Skin of body (tissue), 2 donors: ENCODE measurements around the gene ABHD1. TPM values are rescaled to one million over a fixed set of nuclear protein-coding genes. Genes with fewer than 3 reads are reported as not detected.

Experiments
- DNase-seq: peaks from one replicate; lab custom pipeline; 2025; lab: John Stamatoyannopoulos, UW
- total RNA-seq: library from RNA; depleted of rRNA; stranded (reverse); fragments of >200 nt; gene quantifications from one replicate; pipeline ENCODE4 v1.2.3, GENCODE V29; 2014

Gene ABHD1
- total RNA-seq, 1 donor from 2014 or later, result 0.10 TPM

DNA sequence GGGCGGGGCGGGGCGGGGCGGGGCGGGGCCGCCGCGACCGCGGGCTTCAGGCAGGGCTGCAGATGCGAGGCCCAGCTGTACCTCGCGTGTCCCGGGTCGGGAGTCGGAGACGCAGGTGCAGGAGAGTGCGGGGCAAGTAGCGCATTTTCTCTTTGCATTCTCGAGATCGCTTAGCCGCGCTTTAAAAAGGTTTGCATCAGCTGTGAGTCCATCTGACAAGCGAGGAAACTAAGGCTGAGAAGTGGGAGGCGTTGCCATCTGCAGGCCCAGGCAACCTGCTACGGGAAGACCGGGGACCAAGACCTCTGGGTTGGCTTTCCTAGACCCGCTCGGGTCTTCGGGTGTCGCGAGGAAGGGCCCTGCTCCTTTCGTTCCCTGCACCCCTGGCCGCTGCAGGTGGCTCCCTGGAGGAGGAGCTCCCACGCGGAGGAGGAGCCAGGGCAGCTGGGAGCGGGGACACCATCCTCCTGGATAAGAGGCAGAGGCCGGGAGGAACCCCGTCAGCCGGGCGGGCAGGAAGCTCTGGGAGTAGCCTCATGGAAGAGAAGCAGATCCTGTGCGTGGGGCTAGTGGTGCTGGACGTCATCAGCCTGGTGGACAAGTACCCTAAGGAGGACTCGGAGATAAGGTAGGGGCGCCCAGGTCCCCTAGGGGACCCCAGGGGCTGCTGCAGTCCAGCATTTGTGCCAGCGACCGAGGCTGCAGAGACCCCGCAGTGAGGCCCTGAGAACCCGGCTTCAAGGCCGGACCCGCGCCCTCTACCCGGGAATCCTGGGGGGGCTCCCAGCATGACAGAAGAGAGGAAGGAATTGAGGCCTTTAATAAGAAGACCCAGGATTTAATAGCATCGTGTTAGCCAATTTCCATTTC lies 36.7 kb upstream of the ABHD1 start, which contains the start of gene KHK:
Gene KHK (plus strand): TSS at position 49 of the 870 bp plus-strand sequence. CDS start 488 bp downstream, at position 537.
- DNase-seq, result no peak

DNA sequence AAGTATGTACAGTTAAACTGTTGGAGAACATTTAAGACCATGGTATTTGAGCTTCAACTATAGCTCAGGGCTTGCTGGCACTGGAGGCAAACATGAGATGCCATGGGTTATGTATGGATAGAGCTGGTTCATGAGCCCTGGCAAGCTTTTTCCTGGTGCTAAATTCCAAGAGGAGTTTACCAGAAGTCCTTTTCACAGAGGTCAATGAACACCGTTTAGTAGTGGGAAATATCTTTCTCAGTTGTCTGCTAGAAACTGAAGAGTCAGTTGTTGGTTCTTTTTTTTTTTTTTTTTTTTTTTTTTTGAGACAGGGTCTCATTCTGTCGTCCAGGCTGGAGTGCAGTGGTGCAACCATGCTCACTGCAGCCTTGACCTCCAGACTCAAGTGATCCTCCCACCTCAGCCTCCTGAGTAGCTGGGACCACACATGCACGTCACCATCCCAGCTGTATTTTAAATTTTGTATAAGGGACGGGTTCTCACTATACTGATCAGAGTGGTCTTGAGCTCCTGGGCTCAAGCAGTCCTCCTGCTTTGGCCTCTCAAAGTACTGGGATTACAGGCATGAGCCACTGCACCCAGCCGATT lies 35.7 kb upstream of the ABHD1 start:
- no peak for DNase-seq

DNA sequence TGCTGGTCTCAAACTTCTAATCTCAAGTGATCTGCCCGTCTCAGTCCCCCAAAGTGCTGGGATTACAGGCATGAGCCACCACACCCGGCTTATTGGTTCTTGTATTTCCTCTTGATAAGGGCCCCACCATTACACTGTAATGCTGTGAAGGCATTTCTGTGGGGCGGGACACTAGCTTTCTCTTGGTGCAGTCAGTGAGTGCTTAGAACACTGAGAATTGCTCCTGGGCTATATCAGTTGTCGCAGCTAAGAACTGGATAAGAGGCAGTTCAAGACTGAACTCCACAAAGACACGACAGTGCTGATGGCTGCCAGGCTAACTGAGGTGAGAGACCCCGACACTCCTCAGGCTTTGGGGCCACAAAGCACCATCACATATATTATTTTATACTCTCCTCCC lies 35.0 kb upstream of the ABHD1 start:
- DNase-seq, result no peak

DNA sequence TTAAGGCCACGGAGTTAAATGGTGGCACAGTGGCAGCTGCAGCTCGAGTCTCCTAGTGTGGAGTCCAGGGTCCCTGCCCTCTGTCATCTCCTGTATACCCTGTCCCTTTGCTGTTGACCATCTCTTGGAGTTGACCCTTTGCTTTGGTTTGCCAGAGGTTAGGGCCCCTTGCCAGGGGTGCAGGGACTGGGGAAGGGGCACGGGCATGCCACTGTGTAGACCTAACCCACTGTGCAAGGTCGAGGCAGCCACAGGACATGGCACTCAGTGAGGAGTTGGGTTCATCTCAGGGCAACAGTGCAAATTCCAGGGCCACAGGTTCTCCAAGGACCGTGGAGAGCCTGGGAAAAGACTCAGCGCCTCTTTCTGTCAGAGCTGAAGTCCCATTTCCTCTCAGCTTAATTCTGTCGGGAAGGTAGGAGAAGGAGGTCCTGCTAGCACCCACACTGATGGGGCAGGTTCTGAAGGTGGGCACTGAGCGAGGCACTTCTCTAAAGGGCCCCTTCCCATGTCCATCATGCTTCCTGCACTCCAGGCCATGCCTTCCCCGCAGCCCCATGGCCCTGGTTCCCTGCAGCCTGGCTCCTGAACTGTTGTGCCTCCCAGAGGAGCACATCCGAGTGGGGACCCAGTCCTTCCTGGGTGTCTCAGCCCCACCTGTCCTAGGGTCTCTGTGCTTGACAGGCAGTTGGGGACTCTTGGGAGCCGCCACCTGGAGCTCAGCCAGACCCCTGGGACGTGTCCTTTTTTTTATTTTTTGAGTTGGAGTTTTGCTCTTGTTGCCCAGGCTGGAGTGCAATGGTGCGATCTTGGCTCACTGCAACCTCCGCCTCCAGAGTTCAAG lies 34.3 kb upstream of the ABHD1 start:
- no peak for DNase-seq

DNA sequence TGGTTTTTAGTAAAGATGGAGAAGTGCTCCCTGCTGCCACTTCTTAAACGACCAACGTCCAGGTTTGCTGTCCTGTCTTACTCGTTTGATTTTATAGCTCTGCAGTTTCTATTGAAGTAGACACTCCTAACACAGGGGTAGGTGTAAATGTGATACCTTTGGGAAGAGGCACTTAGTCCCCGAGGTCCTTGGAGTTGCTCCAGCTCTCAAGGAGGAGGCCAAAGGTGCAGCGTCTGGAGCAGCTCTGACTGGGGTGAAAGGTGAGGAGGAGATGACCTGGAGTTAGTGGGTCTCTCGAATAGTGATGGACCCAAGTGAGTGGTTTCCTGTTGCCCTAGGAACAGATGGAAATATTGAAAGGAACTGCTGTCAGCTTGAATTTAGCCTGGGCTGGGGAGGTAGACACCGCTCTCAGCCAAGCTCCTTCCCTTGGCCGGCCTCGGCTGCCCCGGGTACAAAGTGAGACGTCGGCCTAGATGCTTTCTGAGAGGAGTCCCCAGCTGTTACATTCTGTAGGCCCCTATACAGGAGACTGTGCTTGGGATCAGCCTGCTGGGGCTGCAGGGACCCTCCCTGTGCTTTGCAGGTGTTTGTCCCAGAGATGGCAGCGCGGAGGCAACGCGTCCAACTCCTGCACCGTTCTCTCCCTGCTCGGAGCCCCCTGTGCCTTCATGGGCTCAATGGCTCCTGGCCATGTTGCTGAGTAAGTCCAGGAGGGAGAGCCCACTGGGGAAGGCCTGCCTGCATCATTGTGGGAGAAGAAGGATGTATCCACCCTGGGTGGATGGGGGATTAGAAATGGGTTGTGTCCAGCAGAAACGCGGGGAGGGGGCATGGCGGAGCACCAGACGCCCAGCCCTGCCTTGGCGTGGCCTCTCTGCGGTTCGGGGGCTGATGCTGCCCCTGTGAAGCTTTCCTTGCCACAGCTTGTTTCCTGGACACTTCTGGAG lies 31.6 kb upstream of the ABHD1 start:
- no peak for DNase-seq

DNA sequence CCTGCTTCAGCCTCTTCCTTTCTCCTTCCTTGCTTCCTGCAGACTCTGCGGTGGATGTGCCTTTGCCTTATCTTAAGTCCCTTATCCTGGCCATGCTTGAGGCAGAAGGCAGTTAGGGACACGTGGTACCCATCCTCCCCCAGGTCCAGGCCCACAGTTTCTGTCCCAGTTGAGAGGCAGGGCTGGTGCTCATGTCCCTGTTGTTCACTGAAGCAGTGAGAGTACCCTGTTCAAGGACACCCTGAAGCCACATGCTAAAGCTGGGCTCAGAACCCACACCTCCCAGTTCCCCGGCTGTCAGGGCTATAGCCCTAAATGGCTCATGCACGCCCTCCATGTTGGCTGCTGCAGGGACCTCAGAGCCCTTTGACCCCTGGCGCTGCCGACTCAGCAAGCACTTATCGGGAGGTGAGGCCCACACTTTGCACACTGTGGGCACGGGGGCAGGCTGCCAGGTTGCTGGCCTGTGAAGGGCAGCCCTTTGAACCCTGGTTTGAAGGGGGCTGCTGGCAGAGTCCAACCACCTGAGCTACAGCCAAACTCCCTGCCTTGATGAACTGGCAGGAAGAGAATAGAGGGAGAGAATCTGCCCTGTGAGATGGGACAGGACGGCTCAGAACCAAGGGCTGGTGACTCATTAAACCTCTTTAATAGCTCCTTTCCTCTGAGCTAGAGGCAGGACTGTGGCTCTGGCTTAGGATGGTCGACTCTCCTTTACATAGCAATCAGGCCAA lies 30.8 kb upstream of the ABHD1 start:
- no peak for DNase-seq

DNA sequence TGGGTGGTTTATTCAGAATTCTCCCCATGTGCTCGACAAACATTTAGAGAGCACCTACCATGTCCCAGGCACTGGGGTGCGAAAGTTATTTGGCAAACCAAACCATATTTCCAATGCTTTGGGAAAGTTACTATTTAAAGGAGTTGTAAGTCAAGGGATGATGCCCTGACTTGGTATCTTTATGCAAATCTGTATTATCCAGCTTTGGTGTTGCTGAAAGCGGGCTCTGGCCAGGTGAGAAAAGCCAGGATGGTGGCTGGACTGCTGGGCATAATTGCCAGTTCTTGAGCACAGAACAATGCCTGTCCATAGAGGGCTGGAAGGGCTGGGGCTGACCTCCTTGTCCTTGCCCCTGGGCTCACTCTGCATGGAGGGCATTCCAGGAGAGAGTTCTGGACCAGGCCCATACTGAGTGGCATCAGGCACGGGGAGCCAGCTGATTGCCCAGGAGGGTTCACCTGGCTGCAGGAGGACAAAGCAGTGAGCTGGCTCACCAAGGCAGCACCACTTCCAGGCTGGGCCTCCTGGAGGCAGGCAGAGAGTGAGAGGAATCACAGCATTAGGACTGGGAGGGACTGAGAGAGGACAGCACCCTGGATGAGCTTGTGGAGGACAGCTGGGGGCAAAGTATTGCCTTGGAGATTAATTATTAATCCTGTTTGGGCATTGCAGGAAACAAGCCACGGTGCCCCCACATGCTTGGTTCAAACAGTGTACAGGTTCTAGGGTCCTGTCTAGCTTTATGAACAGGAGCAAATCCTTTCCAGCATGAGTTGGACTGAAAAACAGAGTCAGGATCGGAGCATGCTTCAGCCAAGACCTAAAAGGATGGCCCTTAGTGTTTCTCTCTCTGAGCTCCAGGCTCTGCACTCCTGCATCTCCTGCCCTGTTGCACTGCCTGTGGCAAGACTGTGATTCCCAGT lies 29.9 kb upstream of the ABHD1 start:
- no peak for DNase-seq

DNA sequence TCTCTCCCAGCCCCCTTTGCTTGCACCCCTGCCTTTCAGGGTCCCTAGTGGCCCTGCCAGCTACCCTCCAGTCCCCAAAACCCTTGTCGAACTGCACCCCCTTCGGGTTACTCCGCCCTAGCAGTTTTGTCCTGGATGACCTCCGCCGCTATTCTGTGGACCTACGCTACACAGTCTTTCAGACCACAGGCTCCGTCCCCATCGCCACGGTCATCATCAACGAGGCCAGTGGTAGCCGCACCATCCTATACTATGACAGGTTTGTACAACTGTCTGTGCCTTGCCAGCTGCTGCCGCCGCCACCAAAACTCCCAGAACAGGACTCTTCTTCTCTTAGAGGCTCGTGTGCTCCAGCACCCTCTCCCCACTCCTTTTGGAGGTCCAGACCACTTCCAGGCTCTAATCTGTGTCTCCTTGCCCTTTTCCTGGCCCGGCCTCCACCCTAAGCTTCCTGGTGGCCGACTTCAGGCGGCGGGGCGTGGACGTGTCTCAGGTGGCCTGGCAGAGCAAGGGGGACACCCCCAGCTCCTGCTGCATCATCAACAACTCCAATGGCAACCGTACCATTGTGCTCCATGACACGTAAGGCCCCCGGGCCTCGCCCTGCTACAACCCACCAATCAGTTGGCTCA lies 29.1 kb upstream of the ABHD1 start:
- no peak for DNase-seq

DNA sequence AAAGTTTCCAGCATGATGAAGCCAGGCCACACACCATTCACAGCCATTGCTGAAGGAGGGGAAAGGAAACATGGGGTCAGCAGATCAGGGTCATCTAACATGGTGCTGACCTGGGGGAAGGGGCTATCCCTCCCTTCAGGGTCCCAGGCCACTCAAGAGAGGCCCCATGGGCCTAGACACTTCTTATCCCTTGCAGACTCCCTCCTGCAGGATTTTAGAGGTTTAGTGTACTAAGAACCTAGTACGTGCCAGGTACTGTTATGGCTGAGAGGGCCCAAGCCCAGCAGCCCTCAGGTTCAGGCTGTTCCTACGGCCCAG lies 28.2 kb upstream of the ABHD1 start:
- no peak for DNase-seq

DNA sequence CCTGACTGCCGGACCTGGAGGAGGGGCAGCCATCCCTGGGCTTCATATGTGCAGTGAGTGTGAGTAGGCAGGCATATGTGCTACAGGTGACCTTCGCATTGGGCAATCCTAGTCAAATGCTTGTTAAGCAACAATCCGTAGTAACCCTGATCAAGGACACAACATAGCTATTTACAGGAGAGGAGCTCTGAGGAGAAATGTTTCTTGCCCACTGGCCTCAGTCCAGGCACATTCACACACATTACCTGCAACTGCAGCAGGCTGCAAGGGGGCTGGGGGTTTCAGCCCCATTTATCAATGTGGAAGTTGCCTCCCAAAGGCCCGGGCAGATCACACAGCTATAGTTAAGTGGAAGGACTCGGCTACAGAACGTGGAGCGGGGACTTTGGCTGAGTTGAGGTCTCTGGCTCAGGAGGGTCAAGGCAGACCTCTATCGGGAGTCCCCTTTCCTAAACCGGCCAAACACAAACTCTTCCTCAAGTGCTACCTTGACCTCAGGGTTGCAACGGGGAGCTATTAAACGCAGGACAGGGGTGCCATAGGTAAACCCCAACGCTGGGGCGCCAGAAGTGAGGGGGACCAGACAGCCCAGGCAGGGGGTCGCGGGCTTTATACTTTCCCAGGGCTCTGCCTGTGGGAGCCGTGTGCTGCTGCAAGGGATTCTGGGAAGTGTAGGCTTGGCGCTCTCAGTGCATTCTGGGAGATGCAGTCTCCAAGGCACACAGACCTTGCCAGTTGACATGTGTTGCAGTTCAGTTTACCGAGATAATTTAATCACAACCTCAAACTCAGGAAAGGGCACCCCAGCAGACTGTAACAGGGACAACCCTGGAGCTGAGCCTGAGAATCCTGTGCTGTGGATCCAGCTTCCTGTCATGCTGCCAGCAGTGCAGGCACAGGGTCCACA lies 27.6 kb upstream of the ABHD1 start:
- DNase-seq, result peak; percentile 49

DNA sequence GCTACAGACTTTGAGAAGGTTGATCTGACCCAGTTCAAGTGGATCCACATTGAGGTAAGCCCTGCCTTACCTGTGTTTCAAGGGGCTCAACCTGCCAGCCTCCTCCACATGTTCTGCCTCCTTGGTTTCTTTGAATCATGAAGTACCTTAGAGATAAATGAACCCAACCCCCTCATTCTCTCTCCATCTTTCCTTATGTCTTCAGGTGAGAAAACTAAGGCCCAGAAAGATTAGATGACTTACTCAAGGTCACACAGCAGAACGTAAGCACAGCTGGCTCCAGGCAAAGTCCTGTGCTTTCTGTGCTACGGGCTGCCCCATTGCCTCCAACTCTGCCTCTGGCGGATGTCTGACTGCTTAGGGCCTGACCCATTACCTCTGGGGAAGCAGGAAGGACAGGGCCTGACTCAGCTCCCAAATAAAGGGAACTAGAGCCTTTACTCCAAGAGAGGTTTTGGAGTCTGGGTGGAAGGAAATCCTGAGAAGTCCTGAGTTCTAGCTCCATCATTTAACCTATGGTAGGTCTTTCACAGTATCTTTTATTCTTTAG lies 26.8 kb upstream of the ABHD1 start:
- no peak for DNase-seq

DNA sequence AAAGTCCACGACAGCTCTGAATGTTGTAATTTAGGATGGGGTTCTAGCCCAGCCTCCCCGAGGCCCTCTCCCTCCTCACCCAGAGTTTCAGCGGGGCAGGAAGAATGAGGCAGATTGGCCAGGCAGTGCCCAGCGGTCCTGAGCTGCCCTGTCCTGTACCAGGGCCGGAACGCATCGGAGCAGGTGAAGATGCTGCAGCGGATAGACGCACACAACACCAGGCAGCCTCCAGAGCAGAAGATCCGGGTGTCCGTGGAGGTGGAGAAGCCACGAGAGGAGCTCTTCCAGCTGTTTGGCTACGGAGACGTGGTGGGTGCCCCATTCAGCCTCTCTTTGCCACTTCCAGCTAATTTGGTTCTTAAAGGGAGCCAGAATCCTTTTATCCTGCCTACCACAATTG lies 26.3 kb upstream of the ABHD1 start:
- DNase-seq, result no peak

DNA sequence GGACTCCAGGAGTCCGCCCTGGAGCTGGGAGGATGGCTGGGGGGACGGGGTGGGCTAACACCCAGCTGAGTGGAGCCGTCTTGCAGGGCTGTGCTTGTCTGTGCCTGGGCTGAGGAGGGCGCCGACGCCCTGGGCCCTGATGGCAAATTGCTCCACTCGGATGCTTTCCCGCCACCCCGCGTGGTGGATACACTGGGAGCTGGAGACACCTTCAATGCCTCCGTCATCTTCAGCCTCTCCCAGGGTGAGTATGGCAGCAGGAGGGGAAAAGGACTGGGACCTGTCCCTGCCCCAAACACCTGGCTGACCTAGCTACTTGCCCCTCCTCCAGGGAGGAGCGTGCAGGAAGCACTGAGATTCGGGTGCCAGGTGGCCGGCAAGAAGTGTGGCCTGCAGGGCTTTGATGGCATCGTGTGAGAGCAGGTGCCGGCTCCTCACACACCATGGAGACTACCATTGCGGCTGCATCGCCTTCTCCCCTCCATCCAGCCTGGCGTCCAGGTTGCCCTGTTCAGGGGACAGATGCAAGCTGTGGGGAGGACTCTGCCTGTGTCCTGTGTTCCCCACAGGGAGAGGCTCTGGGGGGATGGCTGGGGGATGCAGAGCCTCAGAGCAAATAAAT lies 24.2 kb upstream of the ABHD1 start:
- DNase-seq, result no peak

DNA sequence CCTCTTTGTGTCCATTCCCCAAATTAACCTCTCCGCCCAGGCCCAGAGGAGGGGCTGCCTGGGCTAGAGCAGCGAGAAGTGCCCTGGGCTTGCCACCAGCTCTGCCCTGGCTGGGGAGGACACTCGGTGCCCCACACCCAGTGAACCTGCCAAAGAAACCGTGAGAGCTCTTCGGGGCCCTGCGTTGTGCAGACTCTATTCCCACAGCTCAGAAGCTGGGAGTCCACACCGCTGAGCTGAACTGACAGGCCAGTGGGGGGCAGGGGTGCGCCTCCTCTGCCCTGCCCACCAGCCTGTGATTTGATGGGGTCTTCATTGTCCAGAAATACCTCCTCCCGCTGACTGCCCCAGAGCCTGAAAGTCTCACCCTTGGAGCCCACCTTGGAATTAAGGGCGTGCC lies 23.6 kb upstream of the ABHD1 start:
- DNase-seq, result no peak

DNA sequence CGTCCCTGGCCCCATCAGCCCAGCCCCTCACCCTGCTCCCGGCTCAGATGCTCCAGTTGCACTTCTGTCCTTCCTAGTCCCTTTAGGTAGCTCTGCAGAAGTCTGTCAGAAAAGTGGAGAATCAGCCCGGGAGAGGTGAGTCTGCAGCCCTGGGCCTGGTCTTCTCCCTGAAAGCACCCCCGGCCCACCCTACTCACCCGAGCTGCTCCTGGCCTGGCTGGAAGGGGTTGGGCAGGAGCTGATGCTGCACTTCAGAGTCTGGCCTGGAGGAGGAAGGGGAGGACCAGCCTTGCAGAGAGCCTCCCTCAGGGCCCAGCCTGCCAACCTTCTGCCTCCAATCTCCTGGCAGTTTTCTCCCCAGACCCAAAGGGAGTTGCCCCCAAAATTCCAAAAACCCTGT lies 21.3 kb upstream of the ABHD1 start:
- DNase-seq, result no peak

DNA sequence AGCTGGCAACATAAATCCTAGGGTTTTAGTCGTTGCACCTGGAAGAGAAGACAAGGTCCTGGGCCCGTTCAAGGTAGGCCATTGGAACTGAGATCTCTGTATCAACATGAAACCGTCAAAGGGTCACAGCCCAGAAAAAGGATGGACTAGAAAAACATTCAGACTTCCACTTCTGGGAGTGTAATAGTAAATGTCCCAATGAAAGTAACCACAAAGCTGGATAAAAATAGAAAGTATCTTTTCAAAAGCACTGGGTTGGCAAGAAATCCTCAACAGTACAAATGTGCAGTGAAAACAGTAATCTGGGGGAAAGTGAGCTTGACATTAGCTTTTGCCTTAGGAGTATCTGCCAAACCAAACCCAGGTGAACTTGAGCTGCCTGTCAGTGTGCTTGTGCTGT lies 17.6 kb upstream of the ABHD1 start:
- DNase-seq, result no peak

DNA sequence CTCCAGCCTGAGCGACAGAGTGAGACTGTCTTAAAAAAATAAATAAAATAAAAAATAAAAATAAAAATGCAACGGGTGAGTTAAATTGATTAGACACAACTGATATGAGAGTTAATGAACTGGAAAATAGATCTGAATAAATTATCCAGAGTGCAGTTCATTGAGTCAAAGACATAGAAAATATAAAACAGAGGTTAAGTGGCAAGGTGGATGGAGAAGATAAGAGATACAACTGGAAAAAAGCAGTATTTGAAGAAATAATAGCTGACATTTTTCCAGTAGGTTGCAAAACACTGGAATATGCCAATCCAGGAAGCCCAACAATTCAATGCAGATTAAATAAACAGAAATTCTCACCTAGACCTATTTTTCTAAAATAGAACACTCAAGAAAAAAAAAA lies 15.4 kb upstream of the ABHD1 start:
- DNase-seq, result no peak
